Fibroblast of lung (primary cell): ENCODE data around the gene WNT7B. TPM values are rescaled to one million over a fixed set of nuclear protein-coding genes. Genes with fewer than 3 reads are reported as not detected.
A peak's percentile ranks its signal among the peaks of the same experiment; 100 is the strongest.

ENCODE experiments used
- DNase-seq, 2 donors: peaks; one replicate each; pipeline versions ENCODE4 v3.0.0 to v3.0.0-alpha.2; 2010; ENCODE audit warnings: low read depth in 2 of 2
- H2AFZ ChIP-seq: 2 replicates; pipeline ENCODE4 v1.5.1; 2012; ENCODE audit warnings: low read length, control low read depth, inconsistent platforms
- H3K27ac ChIP-seq: 2 replicates; pipeline ENCODE4 v1.5.1; 2011; ENCODE audit warnings: low read length, control low read depth; ENCODE audit not compliant: insufficient read depth
- H3K27me3 ChIP-seq: 2 replicates; pipeline ENCODE4 v1.5.1; 2011; ENCODE audit warnings: mild to moderate bottlenecking, low read length; ENCODE audit not compliant: control insufficient read depth, insufficient read depth
- H3K36me3 ChIP-seq: 2 replicates; pipeline ENCODE4 v1.5.1; 2011; ENCODE audit warnings: low read length; ENCODE audit not compliant: control insufficient read depth, insufficient read depth
- H3K4me1 ChIP-seq: 2 replicates; pipeline ENCODE4 v1.5.1; 2011; ENCODE audit warnings: low read length; ENCODE audit not compliant: control insufficient read depth, insufficient read depth; ENCODE audit errors: extremely low read depth
- H3K4me2 ChIP-seq: 2 replicates; pipeline ENCODE4 v1.5.1; 2011; ENCODE audit warnings: low read length, control low read depth; ENCODE audit not compliant: insufficient read depth; ENCODE audit errors: extremely low read depth
- H3K4me3 ChIP-seq, 4 experiments: fragments of 200-600 bp in 1 of 4; sonication (generic) in 1 of 4; replicated peaks in 1 of 4; 2 replicates each; pipeline ENCODE4 v1.5.1; 2011 to 2016; ENCODE audit warnings: low read length in 4 of 4, low read depth in 3 of 4, mild to moderate bottlenecking in 3 of 4, control low read depth in 2 of 4, inconsistent platforms in 1 of 4, mixed read lengths in 1 of 4; ENCODE audit not compliant: insufficient read depth in 1 of 4; ENCODE audit errors: control extremely low read depth in 1 of 4
- H3K79me2 ChIP-seq: 2 replicates; pipeline ENCODE4 v1.5.1; 2012; ENCODE audit warnings: mild to moderate bottlenecking, low read length, inconsistent platforms; ENCODE audit not compliant: control insufficient read depth, insufficient read depth
- H3K9ac ChIP-seq: 2 replicates; pipeline ENCODE4 v1.5.1; 2011; ENCODE audit warnings: mild to moderate bottlenecking, low read length, control low read depth; ENCODE audit not compliant: insufficient read depth
- H3K9me3 ChIP-seq: 2 replicates; pipeline ENCODE4 v1.5.1; 2012; ENCODE audit warnings: low read depth, low read length; ENCODE audit not compliant: control insufficient read depth, insufficient read depth
- H4K20me1 ChIP-seq: 2 replicates; pipeline ENCODE4 v1.5.1; 2011; ENCODE audit warnings: low read length; ENCODE audit not compliant: control insufficient read depth, insufficient read depth; ENCODE audit errors: extremely low read depth
- CTCF ChIP-seq, 2 donors: IDR thresholded peaks in 1 of 2; conservative IDR thresholded peaks in 1 of 2; 1 replicate in 1 of 2; 2 replicates in 1 of 2; pipeline ENCODE4 v1.5.1; 2011 to 2012; ENCODE audit warnings: low read length in 2 of 2, control low read depth in 1 of 2, inconsistent platforms in 1 of 2, low read depth in 1 of 2, mild to moderate bottlenecking in 1 of 2
- EZH2 ChIP-seq: IDR thresholded peaks from 2 replicates; pipeline ENCODE4 v1.5.1; 2012; ENCODE audit warnings: low read length, control low read depth, mild to moderate bottlenecking; ENCODE audit errors: missing control alignments
- polyA plus RNA-seq, 2 donors: library from polyadenylated mRNA; depleted of rRNA in 1 of 2; stranded (reverse) in 1 of 2; unstranded in 1 of 2; fragments of >200 nt; gene quantifications; 2 replicates each; pipeline ENCODE4 v1.2.1, GENCODE V29; 2011 to 2012; ENCODE audit warnings: missing spikeins in 1 of 2
- total RNA-seq: library from RNA; depleted of rRNA; stranded (reverse); fragments of >200 nt; gene quantifications from 2 replicates; pipeline ENCODE4 v1.2.1, GENCODE V29; 2014

Gene WNT7B
- total and polyA plus RNA-seq, 2 donors (not counting 1 experiment from before 2014, with no cell fraction given), result 0.17 TPM; not detected in 1

DNA sequence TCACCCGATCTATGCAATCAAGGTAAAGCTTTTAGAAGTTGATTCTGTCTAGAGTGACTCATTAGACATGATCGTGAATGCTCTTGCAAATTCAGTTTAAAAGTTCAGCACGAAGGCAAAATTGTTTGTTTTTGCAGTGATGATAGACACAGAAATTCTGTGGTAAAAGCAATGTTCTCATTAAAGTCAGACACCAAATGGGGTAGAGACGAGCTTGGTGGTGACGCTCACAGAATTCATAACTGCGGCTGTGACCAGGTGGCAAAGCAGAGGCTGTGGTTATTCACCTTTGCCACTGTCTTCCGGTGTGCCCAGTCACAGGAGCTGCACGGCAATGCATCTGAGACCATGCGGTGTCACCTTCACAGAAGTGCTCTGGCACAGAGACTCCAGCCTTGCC is 83.4 kb downstream of the WNT7B start:
- H3K27ac ChIP-seq, result no peak overlapping the region
- H3K79me2 ChIP-seq, result no peaks in the 10 kb centered on the region
- DNase-seq, result peak in 1 of 2 donors; percentile 80
- peaks cover 2% of the 10 kb centered on the region for H4K20me1 ChIP-seq
- H3K9me3 ChIP-seq, result no peaks in the 10 kb centered on the region
- H3K9ac ChIP-seq, result no peak overlapping the region
- H3K4me3 ChIP-seq, result no peak overlapping the region
- H3K27me3 ChIP-seq, result no peaks in the 10 kb centered on the region
- no peak overlapping the region for H2AFZ ChIP-seq
- H3K36me3 ChIP-seq, result no peaks in the 10 kb centered on the region
- H3K4me2 ChIP-seq, result no peak overlapping the region
- TF ChIP-seq CTCF (conservative IDR thresholded peaks at IDR 0.05 in 1 of 2, IDR thresholded peaks at IDR 0.05 in 1 of 2; ENCODE audit: low read depth in 1 of 2, low read length in 2 of 2) (no peak), EZH2 (no peak)
- H3K4me1 ChIP-seq, result peaks cover 4% of the 10 kb centered on the region

DNA sequence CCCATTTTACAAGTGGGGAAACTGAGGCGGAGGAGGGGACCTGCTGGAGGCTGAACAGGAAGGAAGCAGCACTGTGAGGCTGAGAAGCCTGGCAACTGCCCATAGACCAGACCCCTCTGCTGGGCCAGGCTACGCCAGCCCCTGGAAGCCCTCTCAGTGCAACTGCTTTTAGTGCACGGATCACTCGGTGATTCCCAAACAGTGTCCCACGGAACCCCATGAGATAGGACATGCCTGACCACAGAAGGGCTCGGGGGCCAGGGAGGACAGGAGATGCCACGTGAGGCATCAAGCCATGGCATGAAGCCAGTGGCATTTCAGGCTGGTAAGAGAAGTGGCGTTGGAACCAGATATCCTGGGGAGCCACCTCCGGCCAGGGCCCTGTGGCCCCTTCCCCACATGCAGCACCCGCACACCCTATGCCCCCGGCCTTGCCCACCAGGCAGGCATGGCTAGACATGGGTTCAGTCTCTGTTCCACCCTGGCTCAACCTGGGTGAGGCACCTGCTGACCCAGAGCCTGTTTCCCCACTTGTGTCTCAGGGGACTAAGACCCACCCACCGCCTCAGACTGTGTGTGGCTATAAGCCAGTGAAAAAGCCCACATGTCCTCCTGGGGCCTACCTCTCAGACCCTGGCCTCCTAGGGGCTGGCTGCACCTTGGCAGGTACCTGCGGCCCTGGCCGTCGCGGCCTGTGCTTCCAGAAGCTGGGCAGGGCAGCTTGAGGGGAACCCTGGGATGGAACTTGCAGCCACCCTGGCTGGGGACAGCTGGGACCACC is 84.1 kb downstream of the WNT7B start:
- Histone ChIP-seq H3K36me3 (no peaks in the 10 kb centered on the region), H3K79me2 (no peaks in the 10 kb centered on the region), H4K20me1 (peaks cover 2% of the 10 kb centered on the region), H3K4me3 (no peak overlapping the region), H2AFZ (no peak overlapping the region), H3K9ac (no peak overlapping the region), H3K4me2 (no peak overlapping the region), H3K9me3 (no peaks in the 10 kb centered on the region), H3K27ac (no peak overlapping the region), H3K27me3 (no peaks in the 10 kb centered on the region), H3K4me1 (peaks cover 4% of the 10 kb centered on the region)
- TF ChIP-seq CTCF (conservative IDR thresholded peaks at IDR 0.05 in 1 of 2, IDR thresholded peaks at IDR 0.05 in 1 of 2; ENCODE audit: low read depth in 1 of 2, low read length in 2 of 2) (no peak), EZH2 (no peak)
- no peak for DNase-seq

DNA sequence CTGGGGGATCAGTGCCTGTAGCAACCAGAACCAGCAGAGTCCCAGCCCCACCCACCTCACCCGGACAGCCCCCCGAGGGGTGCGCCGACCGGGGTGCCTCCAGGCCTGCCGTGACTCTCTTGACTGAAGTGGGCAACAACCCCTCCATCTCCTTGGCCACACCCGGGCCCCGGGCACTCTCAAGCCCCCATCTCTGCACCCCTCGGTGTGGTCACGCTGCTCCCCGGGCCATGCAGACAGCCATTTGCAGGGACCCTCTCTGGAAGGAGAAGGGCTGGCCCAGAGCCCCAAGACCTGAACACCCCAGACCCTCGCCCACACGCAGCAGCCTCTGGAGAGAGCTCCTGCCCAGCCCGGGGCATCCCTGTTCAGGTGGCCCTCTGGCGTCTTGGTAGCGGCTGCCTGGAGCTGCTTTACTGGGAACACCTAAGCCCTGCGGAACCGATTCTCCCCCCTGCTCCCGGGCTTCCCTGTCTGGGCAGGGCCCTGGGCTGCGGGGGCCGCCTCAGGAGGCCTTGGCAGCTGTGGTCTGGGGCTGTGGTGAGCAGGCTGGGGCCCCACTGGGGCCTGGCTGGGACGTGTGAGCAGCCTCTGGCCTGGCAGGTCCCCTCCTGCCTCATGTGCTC is 84.9 kb downstream of the WNT7B start:
- Histone ChIP-seq H3K36me3 (no peaks in the 10 kb centered on the region), H3K27me3 (no peaks in the 10 kb centered on the region), H3K79me2 (no peaks in the 10 kb centered on the region), H3K4me2 (no peak overlapping the region), H3K9me3 (no peaks in the 10 kb centered on the region), H4K20me1 (peaks cover 2% of the 10 kb centered on the region), H3K4me1 (peaks cover 4% of the 10 kb centered on the region), H3K27ac (no peak overlapping the region), H2AFZ (no peak overlapping the region), H3K4me3 (no peak overlapping the region), H3K9ac (no peak overlapping the region)
- no peak for DNase-seq
- no peak for TF ChIP-seq CTCF (conservative IDR thresholded peaks at IDR 0.05 in 1 of 2, IDR thresholded peaks at IDR 0.05 in 1 of 2; ENCODE audit: low read depth in 1 of 2, low read length in 2 of 2)
- no peak for TF ChIP-seq EZH2
